Measurements from ENCODE around the gene MAML3.

MAML3 gene

DNA sequence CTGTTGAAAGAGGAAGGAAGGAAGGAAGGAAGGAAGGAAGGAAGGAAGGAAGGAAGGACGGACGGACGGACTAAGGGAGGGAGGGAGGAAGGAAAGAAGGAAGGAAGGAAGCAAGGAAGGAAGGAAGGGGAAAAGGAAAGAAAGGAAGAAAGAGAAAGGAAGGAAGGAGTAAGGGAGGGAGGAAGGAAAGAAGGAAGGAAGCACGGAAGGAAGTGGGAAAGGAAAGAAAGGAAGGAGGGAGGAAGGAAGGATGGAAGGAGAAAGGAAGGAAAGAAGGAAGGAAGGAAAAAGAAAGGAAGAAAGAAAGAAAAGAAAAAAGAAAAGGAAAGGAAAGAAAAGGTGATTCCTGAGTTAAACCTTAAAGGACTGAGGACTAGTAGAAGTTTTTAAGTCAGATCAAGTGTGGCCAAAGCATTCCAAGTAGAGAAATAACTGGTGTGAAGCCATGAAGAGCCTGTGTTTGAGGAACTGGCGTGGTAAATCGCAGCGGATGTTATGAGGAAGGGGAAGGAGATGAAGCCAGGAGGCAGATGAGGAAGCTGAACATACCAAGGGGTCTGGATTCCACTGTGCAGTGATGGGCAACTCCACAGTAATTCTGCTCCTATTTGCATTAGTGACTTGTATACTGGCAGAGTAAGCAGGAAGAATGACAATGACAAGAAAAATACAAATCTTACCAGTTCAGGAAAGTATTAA lies 324.9 kb downstream of the MAML3 start:
- no peak for DNase-seq

DNA sequence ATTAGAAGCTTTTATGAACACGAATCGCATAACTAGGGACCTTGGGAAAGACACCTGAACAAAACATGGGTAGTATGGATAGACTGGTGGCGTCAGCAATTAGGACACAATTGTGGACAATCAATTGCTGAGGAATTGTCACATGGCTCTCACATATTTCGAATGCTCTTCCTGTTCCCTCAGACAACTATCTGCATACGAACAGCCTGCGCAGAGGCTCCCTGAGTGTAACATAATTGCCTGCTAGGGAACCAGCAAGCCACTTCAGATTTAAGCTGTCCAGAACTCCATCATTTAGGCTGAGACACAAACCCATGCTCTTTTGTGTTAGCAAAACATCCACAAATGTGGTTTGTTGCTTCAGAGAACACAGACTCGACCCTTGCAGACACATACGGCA lies 327.6 kb downstream of the MAML3 start:
- DNase-seq = no peak

- DNase-seq = no peak
Measured at GRCh38 chr4:139825523-139826014, 328.4 kb downstream of the MAML3 start.

- DNase-seq = no peak
Measured at GRCh38 chr4:139824882-139825522, 329.0 kb downstream of the MAML3 start.

DNA sequence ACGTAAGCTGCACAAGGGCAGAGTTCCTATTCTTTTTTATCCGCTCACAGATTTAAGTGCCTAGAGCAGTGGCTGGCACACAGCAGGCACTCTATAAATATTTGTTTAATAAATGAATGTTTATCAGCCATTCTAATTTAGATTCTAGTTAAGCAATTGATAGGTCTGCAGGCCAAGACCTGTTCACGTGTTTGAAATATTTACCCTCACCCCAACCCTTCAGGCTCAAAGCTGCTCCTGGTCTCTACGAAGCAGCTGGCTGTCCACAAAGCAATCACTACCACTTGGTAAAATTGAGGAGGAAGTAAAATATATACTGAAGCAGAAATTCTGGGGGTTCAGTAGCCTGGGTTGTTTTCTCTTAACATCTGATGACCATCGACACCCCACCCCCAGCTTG lies 330.2 kb downstream of the MAML3 start:
- DNase-seq = no peak

DNA sequence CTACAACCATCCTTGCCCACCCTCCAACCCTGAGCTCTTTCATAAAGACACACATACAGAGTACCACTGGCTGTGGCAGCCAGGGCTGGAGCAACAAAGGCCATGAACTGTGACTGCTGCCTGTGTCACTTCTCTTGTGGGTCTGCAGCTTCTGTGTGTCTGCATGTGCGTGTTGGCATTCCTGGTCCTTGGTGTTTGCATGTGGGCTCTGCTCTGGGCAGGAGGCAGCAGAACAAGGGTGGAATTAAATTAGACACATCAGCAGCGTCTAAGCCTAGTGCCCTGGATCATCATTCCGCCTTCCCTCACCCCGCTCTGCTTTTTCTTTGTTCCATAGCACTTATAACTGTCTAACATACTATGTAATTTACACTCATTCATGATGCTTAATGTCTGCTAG lies 330.6 kb downstream of the MAML3 start:
- no peak for DNase-seq

GRCh38 chr4:139822391-139822790 lies 331.6 kb downstream of the MAML3 start:
- DNase-seq = no peak

DNA sequence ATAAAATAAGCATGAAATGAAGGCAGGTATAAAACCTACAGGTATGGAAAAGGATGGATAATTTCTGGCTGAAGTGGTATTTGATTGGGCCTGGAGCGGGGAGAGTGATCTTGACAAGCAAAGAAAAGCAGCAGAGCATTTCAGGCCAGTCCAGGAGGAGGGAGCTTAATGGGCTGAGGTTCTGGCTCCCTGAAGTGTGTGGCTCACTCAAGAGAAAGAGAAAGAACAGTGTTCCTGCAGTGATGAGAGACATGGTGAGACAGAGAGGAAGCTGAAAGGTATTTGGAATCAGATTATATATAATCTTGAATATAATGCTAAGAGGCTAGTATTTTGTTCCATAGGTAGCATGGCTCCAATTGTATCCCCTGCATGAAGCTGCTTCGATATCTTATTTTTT lies 334.9 kb downstream of the MAML3 start:
- DNase-seq = no peak

- DNase-seq = no peak
Measured at GRCh38 chr4:139817657-139818452, 336.1 kb downstream of the MAML3 start.

GRCh38 chr4:139816856-139817255 lies 337.1 kb downstream of the MAML3 start:
- no peak for DNase-seq

DNA sequence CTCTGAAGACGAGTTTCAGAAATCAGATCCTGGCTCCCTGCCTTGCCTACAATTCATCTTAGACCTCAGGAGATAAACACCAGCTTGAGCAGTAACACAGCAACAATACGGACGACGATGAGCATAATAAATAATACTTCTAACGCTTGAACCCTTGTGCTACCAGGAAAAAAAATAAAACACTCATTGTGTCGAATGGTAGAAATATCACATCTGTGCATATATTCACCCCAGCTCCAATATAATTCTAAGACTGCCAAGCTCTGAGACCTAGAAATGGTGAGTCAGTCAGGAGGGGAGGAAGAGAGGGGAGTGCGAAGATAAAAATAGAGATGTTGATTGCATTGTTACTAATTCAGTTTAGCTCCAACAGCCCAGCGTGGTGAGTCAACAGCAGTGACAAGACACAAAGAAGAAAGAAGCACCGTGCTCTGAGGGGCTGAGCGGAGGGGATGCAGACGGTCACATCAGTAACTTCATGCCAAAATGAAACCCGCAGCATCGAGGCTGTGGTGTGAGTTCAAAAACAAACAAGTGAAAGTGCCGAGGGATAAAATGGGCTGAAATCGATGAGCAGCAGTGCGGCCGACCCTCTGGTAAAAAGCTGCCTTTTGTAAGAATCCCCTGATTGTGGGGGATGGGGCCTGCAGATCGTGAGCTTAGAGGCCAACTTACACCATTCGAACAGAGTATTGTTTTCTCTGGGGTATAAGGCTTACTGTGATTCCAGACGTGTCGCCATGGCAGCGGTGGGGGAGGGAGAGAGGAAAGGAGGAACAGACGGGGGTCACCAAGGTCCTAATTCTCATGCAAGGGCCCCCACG lies 338.0 kb downstream of the MAML3 start:
- DNase-seq = peak; percentile 69

DNA sequence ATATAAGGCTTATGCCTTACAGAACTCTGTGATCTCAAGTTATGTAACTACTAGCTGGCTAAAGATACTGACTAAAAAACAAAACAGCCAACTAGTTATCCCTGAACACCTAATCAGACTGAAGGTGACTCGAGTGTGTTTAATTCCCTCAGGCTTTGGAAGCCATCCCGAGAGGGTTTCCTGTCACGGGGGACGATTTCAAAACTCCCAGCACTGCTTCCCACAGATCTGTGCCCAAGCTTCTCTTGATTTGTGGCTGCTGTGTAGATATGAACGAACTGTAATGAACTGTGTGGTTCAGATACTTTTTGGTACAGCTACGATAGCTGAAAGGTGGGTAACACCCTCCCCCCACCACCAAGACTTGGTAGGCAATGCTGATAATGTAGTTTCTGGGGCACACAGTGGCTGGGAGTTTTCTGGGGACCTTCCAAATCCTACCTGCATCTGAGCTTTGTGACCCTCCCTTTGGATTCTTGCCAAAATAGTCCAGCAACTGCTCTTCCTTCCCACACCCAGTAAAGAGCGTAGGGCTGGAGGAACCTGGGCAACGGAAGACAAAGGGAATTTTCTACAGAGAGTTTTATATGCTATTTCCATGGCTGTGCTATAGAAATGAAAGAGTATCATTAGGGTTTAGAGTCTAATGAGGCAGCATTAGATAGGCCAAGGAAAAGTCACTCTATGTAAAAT lies 339.5 kb downstream of the MAML3 start:
- DNase-seq = peak; percentile 63

DNA sequence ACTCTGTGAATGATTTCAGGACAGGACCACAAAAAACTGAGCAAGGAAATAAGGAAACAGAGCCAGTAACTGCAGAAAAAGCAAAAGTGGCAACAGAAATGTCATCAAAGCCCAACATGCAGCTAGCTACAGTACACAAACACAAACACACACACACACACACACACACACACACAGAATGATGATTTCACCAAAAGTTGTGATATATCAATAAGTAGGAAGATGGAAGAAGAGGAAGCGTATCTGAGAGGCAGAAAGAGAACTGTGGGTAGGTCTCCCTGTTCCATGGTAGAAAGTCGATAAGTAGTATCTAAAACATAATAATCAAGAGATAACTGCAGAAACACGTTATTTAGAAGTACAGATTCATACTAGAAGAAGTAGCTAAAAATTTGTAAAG lies 340.1 kb downstream of the MAML3 start:
- peak; percentile 60 for DNase-seq

DNA sequence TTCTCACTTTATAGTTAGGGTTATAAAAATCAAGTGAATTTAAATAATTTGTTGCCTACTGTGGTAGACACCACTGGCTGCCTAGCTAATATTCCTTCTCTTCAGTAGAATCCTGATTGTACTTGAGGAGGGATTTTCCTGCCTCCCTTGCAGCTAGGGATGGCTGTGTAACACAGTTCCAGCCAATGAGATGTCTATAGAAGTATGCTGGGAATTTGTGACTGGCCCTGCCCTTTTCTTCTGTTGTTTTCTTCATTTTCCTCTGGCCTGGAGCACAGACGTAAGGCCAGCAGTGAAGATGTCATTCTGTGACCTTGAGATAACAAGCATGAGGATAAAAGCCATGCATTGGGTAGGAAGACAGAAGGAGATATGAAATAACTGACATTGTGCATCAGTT lies 343.3 kb downstream of the MAML3 start:
- no peak for DNase-seq

DNA sequence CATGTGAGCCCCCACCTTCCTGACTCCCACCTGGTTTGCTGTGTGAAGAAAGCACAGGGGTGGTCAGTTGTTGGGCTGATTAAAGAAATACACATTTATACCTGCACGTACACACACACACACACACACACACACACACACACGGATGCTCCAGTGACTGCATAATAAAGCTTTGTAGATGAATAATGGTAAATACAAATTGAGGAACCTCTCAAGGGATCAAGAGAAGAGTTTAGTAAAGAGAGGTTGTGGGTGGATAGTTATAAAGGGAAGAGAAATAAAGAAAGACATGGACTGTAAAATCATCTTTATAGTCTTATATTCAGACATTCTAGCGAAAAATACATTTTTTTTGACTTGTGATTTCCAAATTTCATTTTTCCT lies 344.2 kb downstream of the MAML3 start:
- DNase-seq = no peak

- no peak for DNase-seq
Measured at GRCh38 chr4:139808808-139809756, 344.9 kb downstream of the MAML3 start.

DNA sequence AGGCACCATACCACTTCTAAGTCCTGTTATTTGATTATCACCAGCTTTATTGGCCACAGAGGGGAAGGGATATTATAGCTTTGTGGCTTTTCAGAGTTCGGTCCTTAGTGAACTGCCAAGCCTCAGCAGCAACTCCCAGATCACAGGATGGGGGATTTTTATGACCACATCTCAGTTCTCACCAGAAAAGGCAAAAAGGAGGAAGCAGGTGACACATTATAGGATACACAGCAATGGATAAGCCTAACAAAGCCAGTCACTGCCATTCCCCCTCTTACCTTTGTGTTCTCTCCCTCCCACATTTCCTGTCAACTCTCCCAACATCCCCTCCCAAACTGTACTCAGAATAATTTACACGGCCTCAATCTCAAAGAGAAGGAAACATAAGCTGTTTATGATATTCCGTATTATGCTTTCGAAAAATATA lies 345.6 kb downstream of the MAML3 start:
- peak; percentile 26 for DNase-seq

DNA sequence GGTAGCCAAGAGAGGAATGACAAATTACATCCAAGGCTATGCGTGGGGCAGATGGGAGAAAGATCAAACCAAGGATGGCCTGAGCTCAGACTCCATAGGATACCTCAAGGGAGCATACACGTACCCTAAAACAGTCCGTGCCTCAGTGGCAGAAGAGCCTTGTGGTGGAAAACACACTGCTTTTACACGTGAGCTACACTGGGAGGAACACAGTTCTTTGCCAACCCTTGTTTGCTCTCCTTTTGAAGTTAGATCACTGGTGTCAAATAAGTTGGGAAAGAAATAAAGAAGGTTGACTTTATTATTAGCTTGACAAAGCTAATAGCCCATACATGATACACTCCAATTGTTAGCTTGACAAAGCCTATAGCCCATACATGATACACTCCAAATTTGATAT lies 346.5 kb downstream of the MAML3 start:
- DNase-seq = no peak

DNA sequence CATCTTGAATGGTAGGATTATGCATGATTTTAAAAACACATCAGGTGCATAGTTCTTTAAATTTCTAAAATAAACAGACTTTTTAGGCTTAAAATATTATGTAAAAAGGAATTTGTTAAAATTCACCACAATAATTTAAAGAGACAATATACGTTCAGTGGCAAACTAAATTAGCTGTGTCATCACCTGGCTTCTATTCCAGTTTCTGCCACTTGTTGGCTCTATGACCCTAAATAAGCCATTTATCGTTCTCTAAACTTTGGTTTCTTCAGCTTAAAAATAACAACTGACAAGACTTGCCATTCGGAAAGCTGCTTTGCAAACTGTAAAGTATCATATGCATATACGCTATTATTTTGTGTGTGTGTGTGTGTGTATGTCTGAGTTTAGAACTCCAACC lies 347.1 kb downstream of the MAML3 start:
- peak; percentile 29 for DNase-seq

- DNase-seq = no peak
Measured at GRCh38 chr4:139802931-139803330, 351.1 kb downstream of the MAML3 start.

GRCh38 chr4:139802488-139802887 lies 351.5 kb downstream of the MAML3 start:
- DNase-seq = no peak
